Panc1 (cell line): ENCODE data around the gene AP4E1. TPM values are rescaled to one million over a fixed set of nuclear protein-coding genes. Genes with fewer than 3 reads are reported as not detected.

Experiments
- ATAC-seq: fragments of 200-7000 bp; cut with Tn5 transposase; 2 replicates; pipeline ENCODE4 v1.9.1; 2020; ENCODE audit warnings: mild to moderate bottlenecking, moderate library complexity
- BruUV-seq: library from RNA; stranded (reverse); fragments of 400-500 nt; replicated peaks from 2 replicates; lab custom pipeline; 2021; lab: Mats Ljungman, UMichigan
- CTCF ChIA-PET: fragments of 300-600 bp; sonication (Branson Sonifier 250); formaldehyde crosslinking; loops from one replicate; lab custom pipeline; 2022; ENCODE audit warnings: antibody characterized with exemption; lab: Charles Lee
- POLR2A ChIA-PET: fragments of 300-600 bp; sonication (Branson Sonifier 250); formaldehyde crosslinking; loops from one replicate; lab custom pipeline; 2022; ENCODE audit warnings: antibody characterized with exemption; lab: Charles Lee
- DNase-seq: peaks from one replicate; pipeline ENCODE4 v3.0.0-alpha.2; 2010; ENCODE audit warnings: low read depth, low spot score
- H3K27ac ChIP-seq: 2 replicates; pipeline ENCODE4 v1.5.1; 2011; ENCODE audit warnings: mild to moderate bottlenecking, low read length, inconsistent platforms
- H3K27me3 ChIP-seq: fragments of 200-500 bp; sonication (Bioruptor generic); 2 replicates; pipeline ENCODE4 v1.6.0; 2014; ENCODE audit warnings: low read length, inconsistent platforms; ENCODE audit not compliant: control insufficient read depth, insufficient read depth
- H3K36me3 ChIP-seq: fragments of 200-500 bp; sonication (Bioruptor generic); 2 replicates; pipeline ENCODE4 v1.5.1; 2014; ENCODE audit warnings: inconsistent platforms, mild to moderate bottlenecking, low read length, moderate library complexity; ENCODE audit not compliant: control insufficient read depth, insufficient read depth
- H3K4me1 ChIP-seq: 2 replicates; pipeline ENCODE4 v1.5.1; 2011; ENCODE audit warnings: inconsistent platforms, mild to moderate bottlenecking, low read length, moderate library complexity; ENCODE audit not compliant: control insufficient read depth, insufficient read depth
- H3K4me3 ChIP-seq, 2 experiments: 2 replicates each; pipeline ENCODE4 v1.5.1; 2011 to 2012; ENCODE audit warnings: low read depth in 2 of 2, low read length in 2 of 2, mild to moderate bottlenecking in 2 of 2, inconsistent platforms in 1 of 2, moderate library complexity in 1 of 2
- H3K9me3 ChIP-seq: fragments of 200-500 bp; sonication (Bioruptor generic); 2 replicates; pipeline ENCODE4 v1.5.1; 2014; ENCODE audit warnings: low read depth, mild to moderate bottlenecking, inconsistent platforms, low read length, moderate library complexity; ENCODE audit not compliant: control insufficient read depth, insufficient read depth
- CTCF ChIP-seq: fragments of 450-650 bp; IDR thresholded peaks from 2 replicates; pipeline ENCODE4 v1.5.1; 2017; ENCODE audit warnings: mild to moderate bottlenecking
- POLR2AphosphoS5 ChIP-seq: IDR thresholded peaks from 2 replicates; pipeline ENCODE4 v1.6.1; 2012; ENCODE audit warnings: mild to moderate bottlenecking, low read depth, low read length, moderate library complexity
- REST ChIP-seq, 2 experiments: IDR thresholded peaks; 2 replicates each; pipeline ENCODE4 v1.6.1; 2011 to 2012; ENCODE audit warnings: low read depth in 2 of 2, control low read depth in 1 of 2, low read length in 1 of 2, mild to moderate bottlenecking in 1 of 2, moderate library complexity in 1 of 2; ENCODE audit not compliant: insufficient read depth in 1 of 2
- SIN3A ChIP-seq: IDR thresholded peaks from 2 replicates; pipeline ENCODE4 v1.6.1; 2012; ENCODE audit warnings: low read depth, mild to moderate bottlenecking, low read length, moderate library complexity, borderline replicate concordance; ENCODE audit not compliant: insufficient read depth
- TCF7L2 ChIP-seq: IDR thresholded peaks from 2 replicates; pipeline ENCODE4 v1.6.1; 2011; ENCODE audit warnings: mild to moderate bottlenecking, low read depth, low read length, inconsistent platforms
- in situ Hi-C: cut with HindIII; loops from 2 replicates; pipeline ENCODE4 v1.10.0; 2016; ENCODE audit warnings: low sequenced_read_pairs, low pct_unique_long_range_greater_than_20kb
- intact Hi-C: fragments of 100-400 bp; cut with micrococcal nuclease; formaldehyde crosslinking; loops from one replicate; pipeline ENCODE4 v1.10.0; 2022; ENCODE audit not compliant: unreplicated experiment
- total RNA-seq: library from RNA; stranded (reverse); gene quantifications from one replicate; pipeline ENCODE4 v1.2.1, GENCODE V29; 2021; ENCODE audit not compliant: unreplicated experiment

AP4E1 gene
- total RNA-seq, 1 experiment from 2014 or later: 13.6 TPM

GRCh38 chr15:50964075-50964474 lies 55.6 kb downstream of the AP4E1 start:
- no TSS peak for BruUV-seq
- Histone ChIP-seq H3K36me3 (no peaks in the 10 kb centered on the region), H3K4me1 (no peaks in the 10 kb centered on the region), H3K27ac (no peak overlapping the region), H3K9me3 (peaks cover 5% of the 10 kb centered on the region; the same call in 1 of the 2 replicates), H3K27me3 (no peaks in the 10 kb centered on the region), H3K4me3 (no peak overlapping the region)
- POLR2A ChIA-PET: no interaction called here
- intact Hi-C loops: no loop called here
- TF ChIP-seq REST (IDR thresholded peaks at IDR 0.05; ENCODE audit: insufficient read depth in 1 of 2, low read depth in 2 of 2, low read length in 1 of 2) (no peak), SIN3A (no peak), POLR2AphosphoS5 (no peak), CTCF (no peak), TCF7L2 (no peak)
- CTCF ChIA-PET: no interaction called here
- ATAC-seq: no peak
- in situ Hi-C loops: no loop called here
- DNase-seq: no peak

- no peak for ATAC-seq
- H3K9me3 ChIP-seq: peaks cover 20% of the 10 kb centered on the region; the same call in 1 of the 2 replicates
- no peaks in the 10 kb centered on the region for H3K36me3 ChIP-seq
- in situ Hi-C loops: no loop called here
- no peaks in the 10 kb centered on the region for H3K27me3 ChIP-seq
- CTCF ChIA-PET: no interaction called here
- POLR2A ChIA-PET: no interaction called here
- H3K27ac ChIP-seq: no peak overlapping the region
- H3K4me3 ChIP-seq: no peak overlapping the region
- H3K4me1 ChIP-seq: no peaks in the 10 kb centered on the region
- BruUV-seq: no TSS peak
- no peak for TF ChIP-seq SIN3A
- no peak for TF ChIP-seq CTCF
- TF ChIP-seq REST (IDR thresholded peaks at IDR 0.05; ENCODE audit: insufficient read depth in 1 of 2, low read depth in 2 of 2, low read length in 1 of 2): no peak
- no peak for TF ChIP-seq TCF7L2
- no peak for TF ChIP-seq POLR2AphosphoS5
- intact Hi-C loops: no loop called here
- DNase-seq: no peak
These were observed 59.9 kb downstream of the AP4E1 start for GRCh38 chr15:50968353-50968752.
